ENCODE measurements around the gene NSFL1C.
"Not testable (repeated sequence)": the region's sequence is repeated elsewhere in the genome, so short reads cannot be mapped to it uniquely, and the experiment has no call there.

NSFL1C gene

DNA sequence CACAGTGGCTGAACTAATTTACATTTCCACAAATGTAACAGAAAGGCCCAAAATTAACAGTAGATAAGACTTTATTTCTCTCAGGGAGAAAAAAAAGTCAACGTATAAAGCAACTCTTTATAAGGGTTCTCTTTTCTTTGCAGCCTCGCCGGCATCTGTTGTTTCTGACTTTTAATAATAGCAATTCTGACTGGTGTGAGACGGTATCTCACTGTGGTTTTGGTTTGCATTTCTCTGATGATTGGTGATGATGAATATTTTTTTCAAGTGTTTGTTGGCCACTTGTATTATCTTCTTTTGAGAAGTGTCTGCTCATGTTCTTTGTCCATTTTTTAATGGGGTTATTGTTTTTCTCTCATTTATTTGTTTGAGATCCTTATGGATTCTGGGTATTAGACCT is 46.6 kb downstream of the NSFL1C start:
- DNase-seq, result no peak

GRCh38 chr20:1418350-1418749 is 48.3 kb downstream of the NSFL1C start:
- no peak for DNase-seq

DNA sequence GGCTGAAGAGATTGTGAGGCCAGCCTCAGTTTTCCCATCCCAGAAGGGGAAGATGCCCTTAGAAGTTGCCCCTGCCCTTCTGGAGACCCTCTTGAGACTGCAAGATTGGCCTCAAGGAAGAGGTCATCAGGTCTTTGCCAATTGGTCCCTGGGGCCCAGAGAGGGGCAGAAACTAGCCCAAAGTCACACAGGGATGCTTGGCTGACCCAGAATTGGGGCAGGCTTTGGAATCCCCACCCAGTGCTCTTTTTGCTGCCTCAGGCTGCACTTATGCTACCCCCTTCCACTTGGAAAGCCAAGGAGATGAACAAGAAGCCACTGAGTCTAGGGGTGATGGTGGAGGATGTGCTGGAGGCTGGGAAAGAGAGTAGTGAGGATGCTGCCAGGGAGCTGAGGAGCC is 48.9 kb downstream of the NSFL1C start:
- no peak for DNase-seq

GRCh38 chr20:1417273-1417672 is 49.4 kb downstream of the NSFL1C start:
- no peak for DNase-seq

DNA sequence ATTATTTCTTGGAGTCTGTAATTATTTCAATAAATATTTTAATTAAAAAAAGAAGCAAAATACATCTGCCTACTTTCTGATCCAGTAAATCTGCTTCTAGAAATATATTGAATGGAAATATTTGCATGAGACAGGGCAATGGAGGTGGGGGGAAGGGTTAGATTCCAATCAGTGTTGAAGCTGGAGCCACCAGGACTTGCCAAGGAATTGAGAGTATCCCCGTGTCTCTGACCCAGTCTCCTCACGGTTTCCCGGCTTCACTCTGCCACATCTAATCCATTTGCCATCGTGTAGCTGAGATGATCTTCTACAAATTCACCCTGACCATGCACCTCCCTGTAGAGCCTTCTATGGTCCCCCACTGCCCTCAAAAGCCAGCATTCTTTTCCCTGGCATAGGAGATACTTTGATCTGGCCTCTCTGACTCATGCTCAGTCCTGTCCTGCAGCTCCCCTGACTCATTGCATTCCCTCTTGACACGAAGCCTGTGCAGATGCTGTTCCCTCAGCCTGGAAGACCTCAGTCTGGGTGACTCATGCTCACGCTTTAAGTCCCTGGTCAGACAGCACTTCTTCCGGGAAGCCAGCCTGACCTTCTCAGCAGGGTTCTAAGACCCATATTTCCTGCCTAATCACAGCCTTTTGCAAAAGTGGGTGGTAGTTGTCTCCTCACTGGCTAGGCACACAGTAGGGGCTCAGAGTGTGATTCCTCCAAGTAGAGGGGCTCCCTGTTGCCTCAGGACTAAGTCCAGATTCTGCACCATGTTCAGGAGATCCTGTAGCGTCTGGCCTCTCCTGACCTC is 50.8 kb downstream of the NSFL1C start:
- DNase-seq, result no peak

DNA sequence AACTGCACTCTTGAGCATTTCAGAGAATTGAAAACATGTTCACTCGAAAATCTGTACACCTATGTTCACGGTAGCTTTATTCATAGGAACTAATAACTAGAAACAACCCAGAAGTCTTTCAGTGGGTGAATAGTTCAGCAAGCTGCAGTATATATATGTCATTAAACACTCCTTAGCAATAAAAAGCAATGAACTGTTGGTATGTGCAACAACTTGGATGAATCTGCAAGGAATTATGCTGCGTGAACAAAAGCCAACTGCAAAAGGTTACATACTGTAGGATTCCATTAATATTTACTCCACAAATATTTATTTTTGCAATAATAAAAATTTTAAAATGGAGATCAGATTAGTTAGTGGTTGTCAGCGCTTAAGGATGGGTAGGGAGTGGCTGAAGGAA is 51.7 kb downstream of the NSFL1C start:
- no peak for DNase-seq

DNA sequence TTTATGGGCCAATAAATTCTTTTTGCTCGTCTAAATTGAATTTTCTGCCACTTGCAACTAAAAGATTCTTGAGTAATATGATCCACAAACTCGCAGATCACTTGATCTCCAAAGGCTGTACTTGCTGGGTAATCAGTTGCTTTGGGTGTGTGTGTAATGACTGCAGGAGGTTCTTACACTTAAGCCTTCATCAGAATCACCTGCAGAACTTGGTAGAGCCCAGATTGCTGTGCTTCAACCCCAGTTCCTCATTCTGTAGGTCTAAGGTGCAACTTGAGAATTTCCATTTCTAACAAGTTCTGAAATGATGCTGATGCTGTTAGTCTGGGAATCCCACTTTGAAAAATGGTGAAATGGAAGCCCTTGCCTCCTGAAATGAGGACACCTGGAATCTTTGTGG is 60.8 kb downstream of the NSFL1C start:
- no peak for DNase-seq

DNA sequence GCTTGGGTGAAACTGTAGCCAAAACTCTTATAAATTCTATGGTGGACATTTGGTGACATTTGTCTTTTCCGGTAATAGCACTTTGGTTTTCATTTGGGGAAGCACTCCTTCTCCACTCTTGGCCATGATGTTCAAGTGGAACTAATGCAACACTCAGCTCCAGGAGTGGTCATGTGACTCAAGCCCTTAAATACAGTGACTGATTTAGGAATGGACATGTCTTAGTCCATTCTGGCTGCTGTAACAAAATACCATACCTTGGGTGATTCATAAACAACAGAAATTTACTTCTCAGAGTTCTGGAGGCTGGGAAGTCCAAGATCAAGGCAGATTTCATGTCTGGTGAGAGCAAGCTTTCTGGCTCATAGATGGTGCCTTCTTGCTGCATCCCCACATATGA is 63.0 kb downstream of the NSFL1C start:
- DNase-seq, result no peak

DNA sequence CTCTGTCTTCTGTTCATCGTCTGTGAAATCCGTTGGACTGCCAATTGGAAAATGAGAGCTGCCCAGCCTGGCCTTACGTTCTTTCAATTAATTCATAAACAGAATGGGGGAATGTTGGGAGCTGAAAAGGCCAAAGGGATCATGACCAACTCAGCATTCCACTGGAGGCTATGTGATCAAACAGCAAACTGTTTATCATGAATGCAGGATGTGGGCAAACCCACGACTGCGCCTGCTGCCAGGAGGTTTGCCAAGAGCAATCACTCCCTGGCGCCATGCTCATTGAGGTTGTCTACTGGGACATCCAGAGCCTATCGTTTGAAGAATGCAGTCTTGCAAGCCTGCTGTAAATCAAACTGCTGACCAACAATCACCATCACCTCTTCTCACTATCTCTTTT is 64.5 kb downstream of the NSFL1C start:
- no peak for DNase-seq

DNA sequence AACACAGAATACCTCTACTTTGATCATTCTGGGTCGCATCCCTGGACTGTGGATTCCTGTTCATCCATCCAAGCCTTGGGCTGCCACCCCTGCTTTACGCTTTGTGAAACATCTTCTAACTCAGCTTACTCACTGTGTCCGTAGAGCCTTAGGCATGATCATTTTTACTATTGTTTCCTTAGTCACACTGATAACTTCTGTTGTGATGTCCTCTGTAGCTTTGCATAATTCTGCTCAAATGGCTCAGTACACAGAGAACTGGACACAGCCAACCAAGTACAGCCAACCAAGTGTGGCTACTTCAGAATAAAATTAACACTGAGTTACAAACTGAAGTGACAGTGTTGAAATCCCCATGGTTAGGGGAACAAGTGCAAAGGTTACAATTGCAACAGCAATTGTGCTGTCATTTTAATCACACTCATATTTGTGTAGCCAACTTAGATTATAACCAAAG is 65.2 kb downstream of the NSFL1C start:
- DNase-seq, result no peak

GRCh38 chr20:1399678-1400366 is 66.8 kb downstream of the NSFL1C start:
- DNase-seq, result not testable (repeated sequence)

GRCh38 chr20:1398185-1398584 is 68.5 kb downstream of the NSFL1C start:
- DNase-seq, result not testable (repeated sequence)

DNA sequence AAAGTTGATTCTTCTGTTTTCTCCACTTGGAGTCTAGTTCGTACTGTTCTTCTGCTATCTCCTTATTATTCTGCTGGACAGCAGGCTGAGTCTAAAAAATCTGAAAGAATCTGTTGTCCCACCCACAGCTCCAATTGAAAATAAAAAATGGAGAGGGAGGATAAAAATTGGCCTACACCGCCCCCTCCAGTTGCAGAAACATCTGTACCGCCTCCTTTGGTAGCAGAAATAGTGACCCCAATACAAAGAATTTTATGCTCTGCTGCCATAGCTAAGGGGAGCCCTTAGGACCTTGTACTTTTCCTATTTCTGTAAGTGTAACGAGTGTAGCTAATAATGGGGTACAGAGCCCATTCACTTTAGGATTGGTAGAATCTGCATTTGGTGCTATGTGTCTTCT is 68.9 kb downstream of the NSFL1C start:
- no peak for DNase-seq

- DNase-seq, result no peak
These were observed 69.9 kb downstream of the NSFL1C start for GRCh38 chr20:1396702-1397101.

DNA sequence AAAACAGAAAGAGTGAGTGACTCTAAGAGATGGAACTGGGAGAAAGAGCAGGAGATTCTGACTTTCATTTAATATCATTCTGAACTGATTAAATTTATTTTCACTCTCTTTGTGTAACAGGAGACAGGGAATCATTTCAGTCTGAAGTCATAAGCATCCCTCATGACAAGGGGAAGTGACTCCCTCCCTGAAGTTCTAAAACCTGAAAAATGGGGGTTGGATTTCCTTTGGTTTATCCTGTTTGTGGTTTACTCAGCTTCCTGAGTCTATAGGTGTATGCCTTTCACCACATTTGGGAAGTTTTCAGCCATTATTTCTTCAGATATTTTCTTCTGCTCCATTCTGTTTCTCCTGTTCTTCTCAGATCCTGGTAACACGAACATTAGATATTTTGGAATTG is 70.4 kb downstream of the NSFL1C start:
- DNase-seq, result no peak

- DNase-seq, result no peak
These were observed 72.0 kb downstream of the NSFL1C start for GRCh38 chr20:1394686-1395085.

- no peak for DNase-seq
These were observed 73.2 kb downstream of the NSFL1C start for GRCh38 chr20:1393507-1393882.

- DNase-seq, result peak; percentile 78
These were observed 73.7 kb downstream of the NSFL1C start, which contains the start of gene FKBP1A for GRCh38 chr20:1392693-1393506. FKBP1A (minus strand) TSS chr20:1393054; CDS start chr20:1392998, 56 bp downstream.

DNA sequence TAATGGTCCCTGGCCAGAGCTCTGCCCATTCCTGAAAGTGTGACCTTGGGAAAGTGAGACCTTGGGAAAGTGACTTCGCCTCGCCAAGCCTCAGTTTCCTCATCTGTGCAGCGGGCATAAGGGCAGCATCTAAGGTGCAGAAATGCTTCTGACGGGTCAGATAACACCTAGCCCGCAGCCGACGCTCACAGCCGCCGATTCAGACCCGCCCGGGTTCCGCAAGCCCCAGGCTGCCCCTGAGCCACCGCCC is 74.3 kb downstream of the NSFL1C start:
- no peak for DNase-seq

All from NCI-H187 treated with DMSO at 0.1 percent for 48 hours (cell line).